Panc1 (cell line): ENCODE measurements around the gene PCBP2.

Experiments
- CTCF ChIP-seq: fragments of 450-650 bp; IDR thresholded peaks from 2 replicates; pipeline ENCODE4 v1.5.1; 2017; ENCODE audit warnings: mild to moderate bottlenecking
- POLR2AphosphoS5 ChIP-seq: IDR thresholded peaks from 2 replicates; pipeline ENCODE4 v1.6.1; 2012; ENCODE audit warnings: mild to moderate bottlenecking, low read depth, low read length, moderate library complexity

GRCh38 chr12:53480491-53481442 lies 28.9 kb downstream of the PCBP2 start:
- TF ChIP-seq POLR2AphosphoS5 (no peak; the same call in 1 of the 2 replicates), CTCF (no peak)
